ENCODE results near the gene SHCBP1.

- TF ChIP-seq PATZ1 (CRISPR knock-in tag; IDR thresholded peaks at IDR 0.05; ENCODE audit: borderline replicate concordance) (no peak), CREB5 (CRISPR knock-in tag; IDR thresholded peaks at IDR 0.05; ENCODE audit: low read depth) (no peak)
Observed at GRCh38 chr16:46614006-46614405, 7.2 kb downstream of the SHCBP1 start.
